Panc1 (cell line): ENCODE results near the gene LDHAL6B. TPM values are rescaled to one million over a fixed set of nuclear protein-coding genes. Genes with fewer than 3 reads are reported as not detected.

Experiments
- ATAC-seq: fragments of 200-7000 bp; cut with Tn5 transposase; 2 replicates; pipeline ENCODE4 v1.9.1; 2020; ENCODE audit warnings: mild to moderate bottlenecking, moderate library complexity
- BruUV-seq: library from RNA; stranded (reverse); fragments of 400-500 nt; replicated peaks from 2 replicates; lab custom pipeline; 2021; lab: Mats Ljungman, UMichigan
- CTCF ChIA-PET: fragments of 300-600 bp; sonication (Branson Sonifier 250); formaldehyde crosslinking; loops from one replicate; lab custom pipeline; 2022; ENCODE audit warnings: antibody characterized with exemption; lab: Charles Lee
- POLR2A ChIA-PET: fragments of 300-600 bp; sonication (Branson Sonifier 250); formaldehyde crosslinking; loops from one replicate; lab custom pipeline; 2022; ENCODE audit warnings: antibody characterized with exemption; lab: Charles Lee
- DNase-seq: peaks from one replicate; pipeline ENCODE4 v3.0.0-alpha.2; 2010; ENCODE audit warnings: low read depth, low spot score
- H3K27ac ChIP-seq: 2 replicates; pipeline ENCODE4 v1.5.1; 2011; ENCODE audit warnings: mild to moderate bottlenecking, low read length, inconsistent platforms
- H3K27me3 ChIP-seq: fragments of 200-500 bp; sonication (Bioruptor generic); 2 replicates; pipeline ENCODE4 v1.6.0; 2014; ENCODE audit warnings: low read length, inconsistent platforms; ENCODE audit not compliant: control insufficient read depth, insufficient read depth
- H3K36me3 ChIP-seq: fragments of 200-500 bp; sonication (Bioruptor generic); 2 replicates; pipeline ENCODE4 v1.5.1; 2014; ENCODE audit warnings: inconsistent platforms, mild to moderate bottlenecking, low read length, moderate library complexity; ENCODE audit not compliant: control insufficient read depth, insufficient read depth
- H3K4me1 ChIP-seq: 2 replicates; pipeline ENCODE4 v1.5.1; 2011; ENCODE audit warnings: inconsistent platforms, mild to moderate bottlenecking, low read length, moderate library complexity; ENCODE audit not compliant: control insufficient read depth, insufficient read depth
- H3K4me3 ChIP-seq, 2 experiments: 2 replicates each; pipeline ENCODE4 v1.5.1; 2011 to 2012; ENCODE audit warnings: low read depth in 2 of 2, low read length in 2 of 2, mild to moderate bottlenecking in 2 of 2, inconsistent platforms in 1 of 2, moderate library complexity in 1 of 2
- H3K9me3 ChIP-seq: fragments of 200-500 bp; sonication (Bioruptor generic); 2 replicates; pipeline ENCODE4 v1.5.1; 2014; ENCODE audit warnings: low read depth, mild to moderate bottlenecking, inconsistent platforms, low read length, moderate library complexity; ENCODE audit not compliant: control insufficient read depth, insufficient read depth
- CTCF ChIP-seq: fragments of 450-650 bp; IDR thresholded peaks from 2 replicates; pipeline ENCODE4 v1.5.1; 2017; ENCODE audit warnings: mild to moderate bottlenecking
- POLR2AphosphoS5 ChIP-seq: IDR thresholded peaks from 2 replicates; pipeline ENCODE4 v1.6.1; 2012; ENCODE audit warnings: mild to moderate bottlenecking, low read depth, low read length, moderate library complexity
- REST ChIP-seq, 2 experiments: IDR thresholded peaks; 2 replicates each; pipeline ENCODE4 v1.6.1; 2011 to 2012; ENCODE audit warnings: low read depth in 2 of 2, control low read depth in 1 of 2, low read length in 1 of 2, mild to moderate bottlenecking in 1 of 2, moderate library complexity in 1 of 2; ENCODE audit not compliant: insufficient read depth in 1 of 2
- SIN3A ChIP-seq: IDR thresholded peaks from 2 replicates; pipeline ENCODE4 v1.6.1; 2012; ENCODE audit warnings: low read depth, mild to moderate bottlenecking, low read length, moderate library complexity, borderline replicate concordance; ENCODE audit not compliant: insufficient read depth
- TCF7L2 ChIP-seq: IDR thresholded peaks from 2 replicates; pipeline ENCODE4 v1.6.1; 2011; ENCODE audit warnings: mild to moderate bottlenecking, low read depth, low read length, inconsistent platforms
- in situ Hi-C: cut with HindIII; loops from 2 replicates; pipeline ENCODE4 v1.10.0; 2016; ENCODE audit warnings: low sequenced_read_pairs, low pct_unique_long_range_greater_than_20kb
- intact Hi-C: fragments of 100-400 bp; cut with micrococcal nuclease; formaldehyde crosslinking; loops from one replicate; pipeline ENCODE4 v1.10.0; 2022; ENCODE audit not compliant: unreplicated experiment
- total RNA-seq: library from RNA; stranded (reverse); gene quantifications from one replicate; pipeline ENCODE4 v1.2.1, GENCODE V29; 2021; ENCODE audit not compliant: unreplicated experiment

Gene LDHAL6B
- total RNA-seq, 1 experiment from 2014 or later: not detected

- POLR2A ChIA-PET: no interaction called here
- no peak for ATAC-seq
- CTCF ChIA-PET: no interaction called here
- in situ Hi-C loops (no loop called here), intact Hi-C loops (no loop called here)
- BruUV-seq: no TSS peak
- Histone ChIP-seq H3K4me3 (no peak overlapping the region), H3K9me3 (no peaks in the 10 kb centered on the region), H3K36me3 (no peaks in the 10 kb centered on the region), H3K4me1 (no peaks in the 10 kb centered on the region), H3K27ac (no peak overlapping the region), H3K27me3 (no peaks in the 10 kb centered on the region)
- no peak for DNase-seq
- no peak for TF ChIP-seq SIN3A
- TF ChIP-seq TCF7L2: no peak
- no peak for TF ChIP-seq REST (IDR thresholded peaks at IDR 0.05; ENCODE audit: insufficient read depth in 1 of 2, low read depth in 2 of 2, low read length in 1 of 2)
- no peak for TF ChIP-seq CTCF
- TF ChIP-seq POLR2AphosphoS5: no peak
Observed at GRCh38 chr15:59237924-59238331, 31.3 kb downstream of the LDHAL6B start.

GRCh38 chr15:59240036-59240435 lies 33.4 kb downstream of the LDHAL6B start:
- CTCF ChIA-PET: no interaction called here
- in situ Hi-C loops (no loop called here), intact Hi-C loops (no loop called here)
- Histone ChIP-seq H3K9me3 (no peaks in the 10 kb centered on the region), H3K27ac (no peak overlapping the region), H3K4me1 (no peaks in the 10 kb centered on the region), H3K27me3 (no peaks in the 10 kb centered on the region), H3K36me3 (no peaks in the 10 kb centered on the region), H3K4me3 (no peak overlapping the region)
- ATAC-seq: no peak
- DNase-seq: no peak
- TF ChIP-seq CTCF (no peak), SIN3A (no peak), REST (IDR thresholded peaks at IDR 0.05; ENCODE audit: insufficient read depth in 1 of 2, low read depth in 2 of 2, low read length in 1 of 2) (no peak), TCF7L2 (no peak), POLR2AphosphoS5 (no peak)
- POLR2A ChIA-PET: no interaction called here
- no TSS peak for BruUV-seq
